Measurements from ENCODE around the gene CFAP74.

CFAP74 gene

GRCh38 chr1:1889090-1889750 is 114.4 kb downstream of the CFAP74 start:
- TF ChIP-seq, protein P1, sequence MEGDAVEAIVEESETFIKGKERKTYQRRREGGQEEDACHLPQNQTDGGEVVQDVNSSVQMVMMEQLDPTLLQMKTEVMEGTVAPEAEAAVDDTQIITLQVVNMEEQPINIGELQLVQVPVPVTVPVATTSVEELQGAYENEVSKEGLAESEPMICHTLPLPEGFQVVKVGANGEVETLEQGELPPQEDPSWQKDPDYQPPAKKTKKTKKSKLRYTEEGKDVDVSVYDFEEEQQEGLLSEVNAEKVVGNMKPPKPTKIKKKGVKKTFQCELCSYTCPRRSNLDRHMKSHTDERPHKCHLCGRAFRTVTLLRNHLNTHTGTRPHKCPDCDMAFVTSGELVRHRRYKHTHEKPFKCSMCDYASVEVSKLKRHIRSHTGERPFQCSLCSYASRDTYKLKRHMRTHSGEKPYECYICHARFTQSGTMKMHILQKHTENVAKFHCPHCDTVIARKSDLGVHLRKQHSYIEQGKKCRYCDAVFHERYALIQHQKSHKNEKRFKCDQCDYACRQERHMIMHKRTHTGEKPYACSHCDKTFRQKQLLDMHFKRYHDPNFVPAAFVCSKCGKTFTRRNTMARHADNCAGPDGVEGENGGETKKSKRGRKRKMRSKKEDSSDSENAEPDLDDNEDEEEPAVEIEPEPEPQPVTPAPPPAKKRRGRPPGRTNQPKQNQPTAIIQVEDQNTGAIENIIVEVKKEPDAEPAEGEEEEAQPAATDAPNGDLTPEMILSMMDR (IDR thresholded peaks at IDR 0.05), result no peak

GRCh38 chr1:1883092-1883873 is 120.3 kb downstream of the CFAP74 start:
- TF ChIP-seq, protein P1 (IDR thresholded peaks at IDR 0.05), result no peak

DNA sequence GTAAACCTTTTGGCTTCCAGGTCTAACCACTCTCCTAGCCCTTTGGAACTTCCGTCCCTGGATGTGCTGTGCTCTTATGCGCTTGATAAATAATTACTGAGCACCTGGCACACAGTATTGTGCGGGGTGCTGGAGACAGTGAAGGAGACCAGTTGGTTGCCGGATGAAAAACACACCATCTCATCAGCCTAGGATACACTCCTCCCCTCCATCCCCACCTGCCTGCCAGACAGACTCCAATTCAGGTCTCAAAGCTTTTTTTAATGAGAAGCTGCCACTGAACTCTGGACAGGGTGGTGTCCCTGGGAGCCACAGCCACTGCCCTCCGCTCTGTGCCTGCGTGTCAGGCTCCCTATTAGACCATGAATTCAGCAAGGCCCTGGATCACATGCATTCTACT is 121.9 kb downstream of the CFAP74 start:
- TF ChIP-seq, protein P1 (IDR thresholded peaks at IDR 0.05), result no peak

GRCh38 chr1:1880617-1881312 is 122.8 kb downstream of the CFAP74 start:
- TF ChIP-seq, protein P1 (IDR thresholded peaks at IDR 0.05), result no peak

DNA sequence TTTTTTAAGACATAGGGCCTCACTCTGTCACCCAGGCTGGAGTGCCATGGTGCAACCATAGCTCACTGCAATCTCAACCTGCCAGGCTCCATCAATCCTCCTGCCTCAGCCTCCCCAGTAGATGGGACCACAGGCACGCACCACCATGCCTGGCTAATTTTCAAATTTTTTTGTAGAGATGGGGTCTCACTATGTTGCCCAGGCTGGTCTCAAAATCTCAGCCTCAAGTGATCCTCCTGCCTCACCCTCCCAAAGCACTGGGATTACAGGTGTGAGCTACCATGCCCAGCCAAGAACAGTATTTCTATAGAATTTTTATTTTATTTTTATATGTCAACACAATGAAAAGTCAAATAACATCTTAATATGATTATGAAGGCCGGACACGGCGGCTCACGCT is 123.6 kb downstream of the CFAP74 start:
- TF ChIP-seq, protein P1 (IDR thresholded peaks at IDR 0.05), result no peak

GRCh38 chr1:1877865-1878436 is 125.6 kb downstream of the CFAP74 start:
- TF ChIP-seq, protein P1 (IDR thresholded peaks at IDR 0.05), result no peak

DNA sequence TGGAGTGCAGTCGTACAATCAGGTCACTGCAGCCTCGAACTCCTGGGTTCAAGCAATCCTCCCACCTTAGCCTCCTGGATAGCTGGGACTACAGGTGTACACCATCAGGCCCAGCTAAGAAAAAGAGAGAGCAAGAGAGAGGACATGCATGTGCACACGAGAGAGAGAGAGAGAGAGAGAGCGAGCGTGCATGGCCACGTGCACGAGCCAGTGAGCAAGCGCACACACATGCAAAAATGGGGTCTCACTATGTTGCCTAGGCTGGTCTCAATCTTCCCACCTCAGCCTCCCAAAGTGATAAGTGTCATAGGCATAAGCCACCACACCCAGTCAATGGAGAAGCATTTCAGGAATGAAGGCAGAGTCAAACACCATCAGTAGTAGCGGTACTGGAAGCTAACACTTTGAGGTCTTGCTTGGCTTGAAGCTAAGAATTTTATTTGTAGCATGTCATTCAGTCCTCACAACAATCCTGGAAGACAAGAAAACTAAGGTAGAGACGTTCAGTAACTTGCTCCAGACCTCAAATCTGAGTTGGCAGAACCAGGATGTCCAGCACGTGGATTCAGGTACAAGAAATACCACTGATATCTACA is 127.2 kb downstream of the CFAP74 start:
- TF ChIP-seq, protein P1 (IDR thresholded peaks at IDR 0.05), result no peak

Data from LNCAP (cell line).